ENCODE results near the gene ENO1.

DNA sequence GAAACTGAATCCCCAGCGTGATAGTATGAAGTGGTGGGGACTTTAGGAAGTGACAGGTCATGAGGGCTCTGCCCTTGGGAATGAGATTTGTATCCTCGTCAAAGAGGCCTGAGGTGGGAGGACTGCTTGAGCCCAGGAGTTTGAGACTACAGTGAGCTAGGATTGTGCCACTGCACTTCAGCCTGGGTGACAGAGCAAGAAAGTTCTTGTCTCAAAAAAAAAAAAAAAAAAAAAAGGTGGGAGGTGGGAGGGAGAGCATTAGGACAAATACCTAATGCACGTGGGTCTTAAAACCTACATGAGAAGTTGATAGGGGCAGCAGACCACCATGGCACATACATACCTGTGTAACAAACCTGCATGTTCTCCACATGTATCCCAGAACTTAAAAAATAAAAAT, 37.1 kb downstream of the ENO1 start:
- no peak for TF ChIP-seq CTCF (IDR thresholded peaks at IDR 0.05)
- TF ChIP-seq POLR2AphosphoS5 (IDR thresholded peaks at IDR 0.05): no peak
- TF ChIP-seq POLR2A (IDR thresholded peaks at IDR 0.05): no peak
- no peak for TF ChIP-seq EP300 (IDR thresholded peaks at IDR 0.05; ENCODE audit: low read depth)
